NCI-H187 treated with DMSO at 0.1 percent for 48 hours (cell line): ENCODE measurements around the gene PPP2R5A.

Experiments used
- DNase-seq: peaks from one replicate; lab custom pipeline; 2025; lab: John Stamatoyannopoulos, UW

Gene PPP2R5A

DNA sequence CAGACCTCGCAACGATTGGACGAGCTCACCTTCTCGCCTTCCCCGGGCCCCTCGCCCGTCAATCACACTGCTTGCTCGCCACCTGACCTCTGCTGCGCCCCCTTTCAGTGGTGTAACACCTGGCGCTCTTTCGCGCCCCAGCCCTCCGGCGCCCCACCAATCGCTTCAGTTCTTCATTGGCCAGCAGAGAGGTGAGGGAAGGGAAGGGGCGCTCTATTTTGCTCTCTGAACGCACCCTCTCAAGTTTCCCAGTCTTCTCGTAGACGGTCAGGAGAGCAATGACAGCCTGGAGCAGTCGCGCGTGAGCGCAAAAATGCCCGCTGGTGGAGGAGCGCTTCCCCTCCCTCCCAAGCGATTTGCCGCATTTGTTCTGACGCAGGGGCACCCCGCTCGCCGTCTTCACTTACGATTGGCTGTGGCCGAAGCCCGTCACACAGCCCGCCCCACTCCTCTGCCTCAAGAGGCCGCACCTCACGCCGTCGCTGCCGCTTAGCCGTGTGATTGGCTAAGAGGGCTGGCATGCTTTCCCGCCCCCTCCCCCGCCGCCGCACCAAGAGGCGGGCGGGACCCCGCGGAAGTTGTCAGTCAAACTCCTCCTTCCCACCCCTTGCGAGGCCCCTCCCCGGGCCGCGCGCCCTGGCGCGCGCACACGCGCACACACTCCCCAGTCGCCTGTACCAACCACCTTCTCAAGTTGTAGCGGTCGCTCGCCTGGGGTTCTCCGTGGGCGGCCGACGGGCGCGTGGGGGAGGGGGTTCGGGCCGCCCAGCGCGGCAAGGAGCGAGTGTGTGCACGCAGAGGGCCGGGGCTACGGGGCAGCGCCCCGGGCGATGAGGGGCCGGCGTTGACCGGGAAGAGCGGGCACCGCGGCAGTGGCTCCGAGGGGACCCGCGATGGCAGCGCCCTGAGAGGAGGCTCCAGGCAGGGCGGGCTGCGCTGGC is at the start of gene PPP2R5A:
TSS of gene PPP2R5A (plus strand) at position 667 of the 941 bp plus-strand sequence. CDS start 701 bp downstream, outside the sequence.
- DNase-seq, result peak; percentile 66

GRCh38 chr1:212235857-212236256 is 49.4 kb upstream of the PPP2R5A start:
- no peak for DNase-seq

- DNase-seq, result no peak
Observed at GRCh38 chr1:212236664-212237220, 48.5 kb upstream of the PPP2R5A start.

DNA sequence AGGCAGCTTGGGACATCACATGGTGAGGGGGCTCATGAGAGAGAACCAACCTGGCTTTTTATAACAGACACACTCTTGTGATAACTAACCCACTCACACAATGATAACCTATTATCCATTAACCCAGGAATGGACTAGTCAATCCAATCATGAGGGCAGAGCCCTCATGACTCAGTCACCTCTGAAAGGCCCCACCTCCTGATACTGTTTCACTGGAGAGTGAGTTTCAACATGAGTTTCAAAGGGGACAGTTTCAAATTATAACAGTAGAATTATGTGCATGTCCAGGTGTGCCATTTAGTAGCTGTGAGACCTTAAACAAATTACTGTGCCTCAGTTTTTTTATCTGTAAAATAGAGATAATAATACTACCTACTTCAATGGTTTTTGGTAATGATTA is 47.6 kb upstream of the PPP2R5A start:
- no peak for DNase-seq

- no peak for DNase-seq
Observed at GRCh38 chr1:212238552-212238951, 46.7 kb upstream of the PPP2R5A start.

DNA sequence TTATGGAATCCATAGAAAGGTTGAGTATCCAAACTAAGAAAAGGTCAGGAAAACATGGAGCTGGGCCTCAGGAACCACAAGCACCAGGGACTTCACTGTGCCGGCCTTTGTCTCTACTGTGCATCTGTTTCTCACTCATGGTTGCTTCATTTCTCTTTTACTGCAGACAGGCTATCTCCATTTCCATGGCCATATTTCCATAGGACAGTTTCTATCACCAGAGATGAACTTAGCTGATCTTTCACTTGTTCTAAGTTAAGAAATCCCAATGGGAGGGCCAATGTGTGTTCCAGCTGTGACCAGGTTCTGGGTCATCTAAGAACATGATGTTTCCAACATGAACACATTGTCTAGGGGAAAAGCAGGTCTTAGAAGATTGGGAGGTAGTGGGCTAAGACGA is 43.7 kb upstream of the PPP2R5A start:
- no peak for DNase-seq

GRCh38 chr1:212241957-212242287 is 43.3 kb upstream of the PPP2R5A start:
- DNase-seq, result no peak

DNA sequence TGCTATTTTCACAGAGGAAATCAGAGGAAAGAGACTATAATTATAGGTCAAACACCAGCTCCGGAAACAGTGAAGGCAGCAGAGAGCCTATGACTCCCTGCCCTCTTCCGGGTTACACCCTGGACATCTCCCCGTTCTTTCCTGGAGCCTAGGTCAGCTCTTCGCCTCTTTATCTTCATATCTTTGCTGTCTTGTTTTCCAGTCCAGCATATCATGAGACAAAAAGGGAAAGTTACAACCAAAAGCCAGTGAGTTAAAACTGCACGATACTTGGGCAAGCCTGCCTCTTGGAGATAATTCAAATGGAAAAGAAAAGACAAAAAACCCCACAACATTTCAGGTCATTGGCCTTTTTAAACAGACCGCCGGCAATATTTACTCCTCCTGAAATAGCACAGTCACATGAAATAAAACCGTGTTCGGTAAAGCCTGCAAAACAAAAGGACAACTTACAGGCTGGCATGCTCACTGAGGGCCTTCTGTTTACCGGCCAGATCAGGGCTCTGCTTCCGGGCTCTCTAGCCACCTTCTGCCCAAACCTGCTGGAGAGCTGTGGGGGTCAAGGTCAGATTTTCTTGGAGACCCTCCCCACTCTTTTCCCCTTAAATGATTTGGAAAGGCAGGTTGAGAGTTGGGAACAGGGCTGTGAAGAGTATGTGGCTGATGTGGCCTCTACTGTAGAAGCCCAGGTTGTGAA is 42.8 kb upstream of the PPP2R5A start:
- DNase-seq, result no peak

- DNase-seq, result no peak
Observed at GRCh38 chr1:212242985-212243308, 42.3 kb upstream of the PPP2R5A start.

DNA sequence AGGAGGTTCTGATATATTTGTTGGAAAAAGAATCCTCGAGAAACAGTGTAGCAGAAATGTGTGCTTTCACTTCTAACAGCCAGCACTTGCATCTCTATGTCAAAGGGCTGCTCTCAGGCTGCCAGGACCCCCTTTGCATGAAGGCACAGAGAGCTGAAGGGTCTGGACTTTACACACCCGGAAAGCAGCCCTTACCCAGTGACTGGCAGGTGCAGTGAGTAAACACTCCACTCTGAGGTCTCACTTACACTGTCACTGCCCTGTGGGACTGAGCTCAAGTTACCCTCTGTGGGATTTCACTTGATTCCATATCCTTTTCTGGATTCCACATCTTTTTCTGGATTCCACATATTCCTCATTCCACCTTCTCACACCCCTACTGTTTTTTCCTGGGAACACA is 40.8 kb upstream of the PPP2R5A start:
- no peak for DNase-seq

- DNase-seq, result no peak
Observed at GRCh38 chr1:212247179-212247721, 38.0 kb upstream of the PPP2R5A start.

- no peak for DNase-seq
Observed at GRCh38 chr1:212247988-212248387, 37.2 kb upstream of the PPP2R5A start.

DNA sequence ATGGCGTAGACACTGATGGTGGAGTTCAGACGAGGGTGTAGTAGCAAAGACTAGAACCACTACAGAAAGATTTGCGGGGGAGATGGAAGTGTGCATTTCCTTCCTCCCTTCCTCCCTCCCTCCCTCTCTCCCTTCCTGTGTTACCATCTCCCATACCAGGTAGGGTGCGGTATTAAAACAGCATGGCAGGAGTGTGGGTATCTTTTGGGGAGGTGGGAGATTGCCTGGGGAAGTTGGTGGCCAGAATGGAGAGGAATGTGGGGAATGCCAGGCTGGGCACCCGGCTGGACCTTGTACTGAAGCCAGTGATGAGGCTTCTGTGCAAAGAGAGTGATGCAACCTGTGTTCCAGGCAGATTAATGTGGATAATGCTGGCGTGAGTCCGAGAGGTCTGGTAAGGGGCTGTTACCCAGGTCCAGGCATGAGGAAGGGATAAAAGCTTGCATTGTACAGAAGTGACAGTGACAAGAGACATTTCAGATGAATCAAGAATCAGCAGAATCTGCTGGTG is 30.3 kb upstream of the PPP2R5A start:
- DNase-seq, result no peak

DNA sequence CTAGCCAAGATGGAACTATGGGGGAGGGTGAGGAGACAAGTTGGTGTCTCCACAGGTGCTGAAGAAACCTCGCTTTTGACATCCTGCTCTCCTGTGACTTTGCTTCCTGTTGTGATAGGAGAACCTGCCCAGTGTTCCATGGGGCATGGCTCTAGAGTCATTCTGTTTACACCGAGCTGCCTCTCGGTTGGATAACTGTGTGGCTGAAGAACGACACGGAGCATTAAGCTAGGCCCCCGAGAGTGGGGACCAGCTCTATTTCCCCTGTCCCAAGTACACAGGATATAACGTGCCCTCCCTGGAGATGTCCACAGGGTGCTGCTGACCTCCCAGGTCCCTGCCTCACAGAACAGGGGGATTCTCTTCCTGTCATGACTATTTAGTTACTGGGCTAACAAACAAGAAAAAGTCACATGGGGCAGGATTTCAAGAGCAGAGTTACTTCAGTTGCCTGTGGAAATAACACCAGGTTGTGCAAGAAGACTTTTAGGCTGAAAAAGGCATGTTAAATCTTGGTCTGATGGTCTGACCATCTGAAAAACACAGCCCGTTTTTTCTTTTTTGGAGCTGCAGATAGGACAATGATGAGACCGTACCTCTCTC is 29.4 kb upstream of the PPP2R5A start:
- DNase-seq, result no peak

DNA sequence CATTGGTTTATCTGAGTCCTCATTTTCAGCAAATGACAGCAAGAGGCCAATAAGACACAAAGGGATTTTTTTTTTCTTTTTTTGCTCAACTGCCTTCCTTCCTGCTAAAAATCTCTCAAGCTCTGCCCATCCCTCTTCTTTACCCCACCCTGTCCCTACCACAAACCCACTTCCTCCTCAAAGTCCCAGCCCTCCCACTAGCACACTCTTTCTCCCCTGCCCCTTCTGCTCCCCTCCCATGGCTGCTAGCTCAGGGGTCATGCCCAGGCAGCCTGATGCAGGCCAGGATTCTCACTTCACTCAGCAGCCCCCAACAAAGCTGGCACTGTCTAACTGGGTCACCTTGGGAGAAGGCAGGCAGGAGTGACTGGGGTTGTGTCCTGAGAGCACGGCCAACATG is 28.8 kb upstream of the PPP2R5A start:
- no peak for DNase-seq

DNA sequence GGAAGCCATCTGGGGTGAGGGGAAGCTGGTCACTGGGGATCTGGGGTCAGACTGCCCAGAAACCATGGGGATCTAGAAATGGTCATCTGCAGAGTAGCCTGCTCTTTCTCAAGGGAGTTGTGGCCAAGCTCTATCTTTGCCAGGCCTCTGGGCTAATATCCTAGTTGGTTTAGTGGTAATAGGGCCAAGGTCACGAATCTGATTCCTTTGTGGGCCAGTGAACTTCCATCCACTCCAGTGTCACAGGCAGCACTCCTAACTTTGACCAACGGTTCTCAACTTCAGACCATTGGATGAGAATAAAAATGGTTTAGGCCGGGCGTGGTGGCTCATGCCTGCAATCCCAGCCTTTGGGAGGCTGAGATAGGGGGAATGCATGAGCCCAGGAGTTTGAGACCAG is 28.1 kb upstream of the PPP2R5A start:
- no peak for DNase-seq

- no peak for DNase-seq
Observed at GRCh38 chr1:212259693-212260480, 25.3 kb upstream of the PPP2R5A start.

DNA sequence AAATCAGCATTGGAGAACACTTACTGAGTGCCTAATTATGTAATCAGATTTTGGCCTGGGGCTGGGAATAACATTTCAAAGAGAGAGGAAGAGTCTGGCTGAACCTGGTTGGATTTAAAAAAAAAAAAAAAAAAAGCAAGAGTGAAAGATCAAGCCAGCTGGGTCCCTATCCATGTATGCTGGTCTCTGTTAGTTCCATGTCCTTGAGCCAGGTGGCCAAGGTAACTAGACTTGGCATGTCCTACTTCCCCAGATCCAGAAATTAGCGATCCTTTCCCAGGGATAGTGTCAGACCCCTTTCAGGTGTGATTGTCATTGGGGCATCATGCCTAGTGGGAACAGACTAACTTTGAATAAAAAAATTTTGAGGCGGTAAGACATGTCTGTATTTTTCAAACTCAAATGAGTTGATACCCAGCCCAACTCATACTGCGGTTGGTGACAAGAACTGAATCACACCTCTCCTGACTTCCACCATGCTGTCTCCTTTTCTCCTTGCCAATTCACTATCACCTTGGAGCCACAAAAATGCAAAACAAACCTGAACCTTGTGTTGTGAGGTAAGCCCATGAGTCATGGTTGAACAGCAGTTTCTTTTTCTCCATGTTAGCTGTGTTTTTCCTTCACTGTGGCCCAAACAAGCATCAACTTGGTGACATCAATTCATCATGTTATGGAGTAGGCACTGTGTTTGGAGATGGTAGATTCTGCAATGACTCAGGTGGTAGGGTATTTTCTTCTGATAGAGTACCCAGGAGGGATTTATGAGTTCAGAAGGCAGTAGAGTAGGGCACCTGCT is 24.5 kb upstream of the PPP2R5A start:
- DNase-seq, result no peak

GRCh38 chr1:212261361-212261929 is 23.8 kb upstream of the PPP2R5A start:
- no peak for DNase-seq

GRCh38 chr1:212267017-212267416 is 18.2 kb upstream of the PPP2R5A start:
- no peak for DNase-seq
